Small intestine (tissue), 7 donors: ENCODE data around the gene ZBTB8A. TPM values are rescaled to one million over a fixed set of nuclear protein-coding genes. Genes with fewer than 3 reads are reported as not detected.
"Not testable (repeated sequence)": the region's sequence is repeated elsewhere in the genome, so short reads cannot be mapped to it uniquely, and the experiment has no call there.

Source experiments
- DNase-seq, 2 donors: peaks; one replicate each; pipeline versions ENCODE4 v3.0.0 to v3.0.0-alpha.2; 2013
- FAIRE-seq: peaks from 2 replicates; lab custom pipeline; 2012; peaks lifted over from hg19 to GRCh38; lab: Jason Lieb, UNC
- H3K27ac ChIP-seq, 3 donors: one replicate each; pipeline ENCODE4 v1.5.1; 2013; ENCODE audit warnings: low read length in 2 of 3, mild to moderate bottlenecking in 2 of 3, control low read depth in 1 of 3, inconsistent platforms in 1 of 3, low read depth in 1 of 3, moderate library complexity in 1 of 3
- H3K27me3 ChIP-seq, 3 donors: one replicate each; pipeline ENCODE4 v1.6.1; 2013; ENCODE audit warnings: low read length in 3 of 3, inconsistent platforms in 1 of 3; ENCODE audit not compliant: control insufficient read depth in 3 of 3, insufficient read depth in 3 of 3
- H3K36me3 ChIP-seq, 3 donors: one replicate each; pipeline ENCODE4 v1.6.1; 2013; ENCODE audit warnings: low read length in 3 of 3, inconsistent platforms in 1 of 3, low read depth in 1 of 3, mild to moderate bottlenecking in 1 of 3, moderate library complexity in 1 of 3; ENCODE audit not compliant: control insufficient read depth in 3 of 3, insufficient read depth in 2 of 3
- H3K4me1 ChIP-seq, 3 donors: one replicate each; pipeline ENCODE4 v1.6.1; 2013; ENCODE audit warnings: low read length in 2 of 3, inconsistent platforms in 1 of 3, low read depth in 1 of 3, mild to moderate bottlenecking in 1 of 3, moderate library complexity in 1 of 3; ENCODE audit not compliant: control insufficient read depth in 3 of 3, insufficient read depth in 2 of 3
- H3K4me3 ChIP-seq, 3 donors: one replicate each; pipeline ENCODE4 v1.5.1; 2013; ENCODE audit warnings: low read length in 3 of 3, control low read depth in 1 of 3, inconsistent platforms in 1 of 3, low read depth in 1 of 3, mild to moderate bottlenecking in 1 of 3, moderate library complexity in 1 of 3
- H3K9me3 ChIP-seq, 2 donors: one replicate each; pipeline ENCODE4 v1.6.1; 2013; ENCODE audit warnings: low read depth in 1 of 2, low read length in 1 of 2; ENCODE audit not compliant: control insufficient read depth in 2 of 2, insufficient read depth in 1 of 2
- WGBS, 3 donors: extraction: QIAGEN DNeasy Blood & Tissue Kit; methylation state at CpG; one replicate each; pipeline ENCODE4 v1.1.7; 2013; 5-methylcytosine and 5-hydroxymethylcytosine counted together
- polyA plus RNA-seq, 4 donors: library from polyadenylated mRNA; stranded (reverse) in 3 of 4; unstranded in 1 of 4; fragments of 200-250 nt in 3 of 4; fragments of 120-200 nt in 1 of 4; gene quantifications; one replicate each; pipeline versions ENCODE4 v1.2.1 to v1.2.3, GENCODE V29; 2013
- donor health status: healthy with polysubstance abuse.
- donor health status: control.
- donor health status: control.
- donor health status: Bipolar disorder and iron deficiency.
- donor health status: healthy.

Gene ZBTB8A
- polyA plus RNA-seq, 4 donors: 0.89 to 7.0 (median 2.2) TPM

DNA sequence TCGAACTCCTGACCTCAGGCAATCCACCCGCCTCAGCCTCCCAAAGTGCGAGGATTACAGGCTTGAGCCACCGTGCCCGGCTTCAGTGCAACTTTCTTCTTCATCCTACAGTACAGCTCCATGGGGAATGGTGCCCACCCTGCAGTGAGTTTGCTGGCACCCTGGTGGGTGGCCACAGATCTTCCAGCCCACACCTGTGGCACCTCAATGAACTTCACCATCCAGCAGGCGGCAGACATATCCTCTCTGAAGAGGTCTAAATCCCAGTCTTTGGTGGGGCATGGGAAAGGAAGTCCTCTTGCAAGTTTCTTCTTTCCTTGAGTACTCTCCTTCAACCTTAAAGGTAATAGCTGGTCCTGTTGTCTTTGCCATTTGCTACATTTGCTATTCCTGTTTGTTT lies 18.1 kb upstream of the ZBTB8A start:
- Histone ChIP-seq H3K4me3 (no peak overlapping the region), H3K27me3 (no peaks in the 10 kb centered on the region), H3K27ac (no peak overlapping the region), H3K9me3 (no peaks in the 10 kb centered on the region), H3K4me1 (no peaks in the 10 kb centered on the region), H3K36me3 (no peaks in the 10 kb centered on the region)
- no peak for FAIRE-seq
- 85 to 91% (median 88%) methylated on average over 6 of the region's 6 CpGs for WGBS, 3 donors
- DNase-seq: no peak

DNA sequence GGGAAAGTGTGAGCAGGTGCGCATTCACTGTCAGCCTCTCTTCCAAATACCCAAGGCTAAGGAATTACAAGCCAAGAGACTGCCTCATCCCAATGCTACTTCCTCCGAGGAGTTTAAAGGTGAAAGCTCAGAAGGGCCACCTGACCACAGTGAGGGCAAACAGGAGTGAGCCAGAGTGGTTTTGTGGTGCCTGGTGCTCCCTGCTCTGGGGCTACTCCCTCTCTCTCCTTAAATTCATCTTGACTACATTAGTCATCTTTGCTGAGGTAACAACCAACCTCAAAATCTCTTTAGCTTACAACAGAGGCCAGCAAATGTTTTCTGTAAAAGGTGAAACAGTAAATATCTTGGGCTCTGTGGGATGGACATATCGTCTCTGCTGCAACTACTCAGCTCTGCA lies 14.2 kb upstream of the ZBTB8A start:
- FAIRE-seq (no peak), DNase-seq (peak in 1 of 2 donors; percentile 42)
- 29 to 57% (median 56%) methylated on average over 3 of the region's 3 CpGs for WGBS, 3 donors
- Histone ChIP-seq H3K9me3 (no peaks in the 10 kb centered on the region), H3K27ac (no peak overlapping the region), H3K27me3 (no peaks in the 10 kb centered on the region), H3K4me3 (no peak overlapping the region), H3K4me1 (no peaks in the 10 kb centered on the region), H3K36me3 (no peaks in the 10 kb centered on the region)

DNA sequence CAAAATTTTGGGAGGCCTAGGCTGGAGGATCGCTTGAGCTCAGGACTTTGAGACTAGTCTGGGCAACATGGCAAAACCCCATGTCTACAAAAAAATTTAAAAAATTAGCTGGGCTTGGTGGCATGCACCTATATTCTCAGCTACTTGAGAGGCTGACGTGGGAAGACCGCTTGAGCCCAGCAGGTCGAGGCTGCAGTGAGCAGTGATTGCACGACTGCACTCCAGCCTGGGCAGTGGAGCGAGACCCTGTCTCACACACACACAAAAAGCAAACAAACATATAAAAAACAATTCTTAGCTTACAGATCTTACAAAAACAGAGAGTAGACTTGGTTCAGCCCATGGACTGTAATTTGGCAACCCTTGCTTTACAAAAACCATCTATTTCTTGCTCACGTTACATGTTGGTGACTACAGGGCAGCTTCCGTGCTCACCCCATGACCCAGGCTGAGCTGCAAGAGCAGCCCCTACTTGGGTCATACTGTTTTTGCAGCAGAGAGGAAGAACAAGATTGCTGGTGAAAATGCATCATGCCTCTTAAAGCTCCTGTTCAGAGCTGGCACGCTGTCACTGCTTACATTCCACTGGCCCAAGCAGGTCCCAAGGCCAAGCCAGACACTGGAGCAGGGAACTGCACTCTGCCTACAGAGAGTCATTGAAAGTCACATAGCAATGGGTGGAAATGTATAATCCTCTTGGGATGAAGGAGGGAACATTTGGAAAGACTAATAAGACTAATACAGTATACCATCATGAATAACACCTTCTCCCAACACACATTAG lies 13.4 kb upstream of the ZBTB8A start:
- WGBS, 3 donors: 87 to 92% (median 88%) methylated on average over 9 of the region's 9 CpGs
- Histone ChIP-seq H3K27ac (no peak overlapping the region), H3K36me3 (no peaks in the 10 kb centered on the region), H3K9me3 (no peaks in the 10 kb centered on the region), H3K27me3 (no peaks in the 10 kb centered on the region), H3K4me3 (no peak overlapping the region), H3K4me1 (no peaks in the 10 kb centered on the region)
- FAIRE-seq (no peak), DNase-seq (no peak)

DNA sequence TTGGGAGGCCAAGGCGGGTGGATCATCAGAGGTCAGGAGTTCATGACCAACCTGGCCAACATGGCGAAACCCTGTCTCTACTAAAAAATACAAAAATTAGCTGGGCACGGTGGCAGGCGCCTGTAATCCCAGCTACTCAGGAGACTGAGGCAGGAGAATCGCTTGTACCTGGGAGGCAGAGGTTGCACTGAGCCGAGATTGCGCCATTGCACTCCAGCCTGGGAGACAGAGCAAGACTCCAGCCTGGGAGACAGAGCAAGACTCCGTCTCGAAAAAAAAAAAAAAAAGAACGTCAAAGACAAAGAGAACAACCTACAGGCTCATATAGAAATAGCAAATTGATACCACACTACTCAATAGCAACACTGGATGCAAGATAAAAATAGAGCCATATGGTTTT lies 10.7 kb upstream of the ZBTB8A start:
- FAIRE-seq, H3K27ac ChIP-seq, H3K27me3 ChIP-seq, H3K9me3 ChIP-seq, H3K4me1 ChIP-seq, H3K4me3 ChIP-seq, DNase-seq, H3K36me3 ChIP-seq: not testable (repeated sequence)
- WGBS, 3 donors: 82 to 85% (median 84%) methylated on average over 10 of the region's 10 CpGs

DNA sequence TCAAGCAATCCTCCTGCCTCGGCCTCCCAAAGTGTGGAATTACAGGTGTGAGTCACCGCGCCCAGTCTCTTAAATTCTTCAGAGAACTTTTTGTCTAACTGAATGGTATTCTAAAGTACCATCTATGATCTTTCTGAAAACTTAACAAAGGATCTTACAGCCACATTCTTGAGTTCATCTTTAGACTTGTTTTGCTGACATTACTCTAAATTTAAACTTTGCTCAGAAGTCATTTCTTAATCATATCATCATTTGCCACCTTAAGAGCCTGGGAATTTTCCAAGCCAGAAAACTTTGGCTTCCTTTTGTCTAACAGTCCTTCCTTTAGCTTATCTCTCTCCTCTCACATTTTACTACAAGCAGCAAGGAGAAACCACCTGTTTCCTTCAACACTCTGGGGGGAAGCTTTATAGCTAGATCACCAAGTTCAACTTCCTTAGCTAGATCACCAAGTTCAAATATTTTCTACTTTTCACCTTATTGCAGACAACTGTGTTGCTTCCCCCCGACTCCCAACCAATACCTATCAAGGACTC lies 5.4 kb upstream of the ZBTB8A start:
- Histone ChIP-seq H3K4me1 (no peaks in the 10 kb centered on the region), H3K9me3 (peaks cover 0 to 8% of the 10 kb centered on the region in 2 donors), H3K27me3 (no peaks in the 10 kb centered on the region), H3K4me3 (no peak overlapping the region), H3K27ac (no peak overlapping the region), H3K36me3 (no peaks in the 10 kb centered on the region)
- 55 to 67% (median 57%) methylated on average over 4 of the region's 4 CpGs for WGBS, 3 donors
- DNase-seq (peak in 1 of 2 donors; percentile 3), FAIRE-seq (no peak)

DNA sequence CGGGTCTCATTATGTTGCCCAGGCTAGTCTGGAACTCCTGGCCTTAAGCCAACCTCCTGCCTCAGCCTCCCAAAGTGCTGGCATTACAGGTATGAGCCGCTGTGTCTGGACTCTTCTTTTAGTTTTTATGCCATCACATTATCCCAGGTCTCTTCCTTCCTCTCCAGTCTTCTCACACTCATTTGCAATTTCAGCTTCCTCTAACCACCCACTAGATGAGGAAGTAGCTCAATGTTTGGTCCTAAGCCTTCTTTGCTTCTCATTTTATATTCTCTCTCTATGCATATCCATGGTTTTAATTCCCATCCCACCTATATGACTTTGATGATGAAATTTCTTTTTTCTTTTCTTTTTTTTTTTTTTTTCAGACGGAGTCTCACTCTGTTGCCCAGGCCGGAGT lies 3.1 kb upstream of the ZBTB8A start:
- Histone ChIP-seq H3K9me3 (peaks cover 0 to 8% of the 10 kb centered on the region in 2 donors), H3K27me3 (no peaks in the 10 kb centered on the region), H3K36me3 (no peaks in the 10 kb centered on the region), H3K4me3 (no peak overlapping the region), H3K4me1 (peaks cover 0 to 5% (median 4%) of the 10 kb centered on the region in 3 donors), H3K27ac (no peak overlapping the region)
- 69 to 74% (median 70%) methylated on average over 4 of the region's 4 CpGs for WGBS, 3 donors
- FAIRE-seq (no peak), DNase-seq (no peak)

DNA sequence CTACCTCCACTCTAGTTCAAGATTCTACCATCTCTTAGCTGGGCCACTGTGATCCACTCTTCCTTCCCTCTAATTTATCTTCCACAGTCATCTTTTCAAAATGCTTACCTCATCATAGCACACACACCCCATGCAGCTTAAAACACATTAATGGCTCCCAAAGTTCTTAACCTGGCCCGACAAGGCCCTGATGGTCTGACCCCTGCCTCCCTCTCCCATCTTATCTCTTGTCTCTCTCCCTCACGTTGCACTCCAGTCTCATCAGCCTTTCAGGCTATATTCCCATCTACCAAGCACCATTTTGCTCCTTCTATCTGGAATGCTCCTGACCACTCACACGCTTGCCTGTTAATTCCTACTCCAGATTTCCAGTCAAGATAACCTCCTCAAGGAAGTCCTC lies 2.5 kb upstream of the ZBTB8A start:
- Histone ChIP-seq H3K4me3 (no peak overlapping the region), H3K9me3 (peaks cover 0 to 4% of the 10 kb centered on the region in 2 donors), H3K36me3 (peaks cover 0 to 2% (median 0%) of the 10 kb centered on the region in 3 donors), H3K27ac (no peak overlapping the region), H3K27me3 (no peaks in the 10 kb centered on the region), H3K4me1 (peaks cover 0 to 5% (median 4%) of the 10 kb centered on the region in 3 donors)
- DNase-seq: no peak
- WGBS, 3 donors: 78 to 87% (median 83%) methylated on average over 3 of the region's 3 CpGs
- no peak for FAIRE-seq

DNA sequence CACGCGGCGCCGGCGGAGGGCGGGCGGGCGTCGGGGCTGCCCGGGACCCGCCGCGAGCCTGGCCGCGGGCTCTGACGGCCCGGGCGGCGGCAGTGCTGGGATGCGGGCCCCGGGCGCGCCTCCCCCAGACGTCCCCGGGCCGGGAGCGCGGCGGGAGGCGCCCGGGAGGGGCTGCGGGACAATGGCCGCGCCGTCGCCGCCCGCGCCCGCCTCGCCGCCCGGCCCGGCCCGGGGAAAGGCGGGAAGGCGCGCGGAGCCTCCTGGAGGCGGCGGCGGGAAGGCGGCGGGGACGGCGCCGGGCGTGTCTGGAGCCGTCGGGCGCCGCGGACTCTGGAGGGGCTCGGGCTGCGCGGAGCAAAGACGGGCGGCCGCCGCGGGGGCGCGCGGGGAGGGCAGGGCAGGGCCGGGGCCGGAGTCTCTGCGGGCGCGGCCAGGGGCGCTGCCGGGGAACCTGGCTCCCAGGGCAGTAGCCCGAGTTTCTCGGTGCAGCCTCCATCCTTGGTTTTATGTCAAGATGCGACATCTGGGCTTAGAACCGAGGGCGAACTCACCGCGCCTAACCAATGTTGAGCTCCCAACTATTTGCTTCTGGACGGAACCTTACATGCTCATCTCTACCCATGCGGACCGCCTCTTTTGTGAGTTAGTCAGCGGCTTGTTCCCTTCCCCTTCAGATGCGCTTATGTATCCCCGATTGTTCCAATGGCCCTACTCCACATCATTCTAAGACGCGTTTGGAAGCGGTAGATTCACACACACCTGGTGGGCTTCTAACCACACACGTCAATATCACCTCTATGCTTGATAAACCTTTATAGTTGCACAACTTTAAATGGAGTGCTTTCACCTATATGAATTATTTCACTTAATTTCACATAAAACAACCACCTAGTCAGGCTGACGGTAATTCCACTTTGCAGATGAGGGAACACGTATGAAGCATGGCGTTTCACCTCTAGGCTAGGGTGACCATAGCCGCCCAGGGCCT lies 651 bp downstream of the ZBTB8A start:
- FAIRE-seq (no peak), DNase-seq (peak; percentile 39 to 79)
- Histone ChIP-seq H3K27ac (peak overlapping the region; percentile 50 to 78 (median 71)), H3K27me3 (no peaks in the 10 kb centered on the region), H3K4me1 (peaks cover 0 to 5% (median 4%) of the 10 kb centered on the region in 3 donors), H3K4me3 (peak overlapping the region; percentile 45 to 68 (median 66)), H3K9me3 (no peaks in the 10 kb centered on the region), H3K36me3 (peaks cover 0 to 2% (median 0%) of the 10 kb centered on the region in 3 donors)
- WGBS, 3 donors: 3 to 8% (median 4%) methylated on average over 57 to 102 of the region's 102 CpGs
